ENCODE measurements around the gene SAMD4A. TPM values are rescaled to one million over a fixed set of nuclear protein-coding genes. Genes with fewer than 3 reads are reported as not detected.

Gene SAMD4A
- total RNA-seq, 3 donors from 2014 or later: 28.5 to 44.6 (median 36.2) TPM

- intact Hi-C loops (cut with DNase I; ENCODE audit: low total_unique reads): no loop called here
- TF ChIP-seq CTCF (IDR thresholded peaks at IDR 0.05) (no peak), POLR2A (IDR thresholded peaks at IDR 0.05) (no peak)
- no peaks in the 10 kb centered on the region for H3K27me3 ChIP-seq
- H3K36me3 ChIP-seq: no peaks in the 10 kb centered on the region
- DNase-seq (ENCODE audit: low spot score in 2 of 2): no peak
- no peak overlapping the region for H3K4me3 ChIP-seq
- H3K27ac ChIP-seq: no peak overlapping the region
- no peaks in the 10 kb centered on the region for H3K9me3 ChIP-seq
- H3K4me1 ChIP-seq: no peaks in the 10 kb centered on the region
These were observed 245.7 kb downstream of the SAMD4A start for GRCh38 chr14:54812617-54813016.

GRCh38 chr14:54813081-54813480 lies 246.2 kb downstream of the SAMD4A start:
- TF ChIP-seq CTCF (IDR thresholded peaks at IDR 0.05) (no peak), POLR2A (IDR thresholded peaks at IDR 0.05) (no peak), POLR2AphosphoS5 (IDR thresholded peaks at IDR 0.05) (no peak)
- intact Hi-C loops (cut with DNase I; ENCODE audit: low total_unique reads): no loop called here
- Histone ChIP-seq H3K4me3 (no peak overlapping the region), H3K27me3 (no peaks in the 10 kb centered on the region), H3K36me3 (no peaks in the 10 kb centered on the region), H3K27ac (no peak overlapping the region), H3K4me1 (no peaks in the 10 kb centered on the region), H3K9me3 (no peaks in the 10 kb centered on the region)
- DNase-seq (ENCODE audit: low spot score in 2 of 2): no peak

GRCh38 chr14:54814076-54814475 lies 247.1 kb downstream of the SAMD4A start:
- Histone ChIP-seq H3K36me3 (no peaks in the 10 kb centered on the region), H3K9me3 (no peaks in the 10 kb centered on the region), H3K27me3 (no peaks in the 10 kb centered on the region), H3K27ac (no peak overlapping the region), H3K4me3 (no peak overlapping the region), H3K4me1 (no peaks in the 10 kb centered on the region)
- TF ChIP-seq POLR2A (IDR thresholded peaks at IDR 0.05) (no peak), POLR2AphosphoS5 (IDR thresholded peaks at IDR 0.05) (no peak), CTCF (IDR thresholded peaks at IDR 0.05) (no peak)
- no peak for DNase-seq (ENCODE audit: low spot score in 2 of 2)
- intact Hi-C loops (cut with DNase I; ENCODE audit: low total_unique reads): no loop called here

GRCh38 chr14:54815016-54815415 lies 248.1 kb downstream of the SAMD4A start:
- no peak overlapping the region for H3K4me3 ChIP-seq
- no peaks in the 10 kb centered on the region for H3K36me3 ChIP-seq
- no peak overlapping the region for H3K27ac ChIP-seq
- DNase-seq (ENCODE audit: low spot score in 2 of 2): no peak
- intact Hi-C loops (cut with DNase I; ENCODE audit: low total_unique reads): no loop called here
- no peaks in the 10 kb centered on the region for H3K27me3 ChIP-seq
- TF ChIP-seq POLR2AphosphoS5 (IDR thresholded peaks at IDR 0.05): no peak
- TF ChIP-seq POLR2A (IDR thresholded peaks at IDR 0.05): no peak
- TF ChIP-seq CTCF (IDR thresholded peaks at IDR 0.05): no peak
- no peaks in the 10 kb centered on the region for H3K9me3 ChIP-seq
- H3K4me1 ChIP-seq: no peaks in the 10 kb centered on the region

GRCh38 chr14:54815515-54815914 lies 248.6 kb downstream of the SAMD4A start:
- H3K4me1 ChIP-seq: no peaks in the 10 kb centered on the region
- no peaks in the 10 kb centered on the region for H3K36me3 ChIP-seq
- intact Hi-C loops (cut with DNase I; ENCODE audit: low total_unique reads): no loop called here
- no peak overlapping the region for H3K27ac ChIP-seq
- DNase-seq (ENCODE audit: low spot score in 2 of 2): no peak
- no peaks in the 10 kb centered on the region for H3K27me3 ChIP-seq
- H3K9me3 ChIP-seq: no peaks in the 10 kb centered on the region
- TF ChIP-seq CTCF (IDR thresholded peaks at IDR 0.05) (no peak), POLR2AphosphoS5 (IDR thresholded peaks at IDR 0.05) (no peak), POLR2A (IDR thresholded peaks at IDR 0.05) (no peak)
- no peak overlapping the region for H3K4me3 ChIP-seq
